Measurements from ENCODE around the gene RAP1A. TPM values are rescaled to one million over a fixed set of nuclear protein-coding genes. Genes with fewer than 3 reads are reported as not detected.

Gene RAP1A
- polyA plus RNA-seq, 1 donor (not counting 4 experiments of a cell fraction or from before 2014, with no cell fraction given), result 70.3 TPM

DNA sequence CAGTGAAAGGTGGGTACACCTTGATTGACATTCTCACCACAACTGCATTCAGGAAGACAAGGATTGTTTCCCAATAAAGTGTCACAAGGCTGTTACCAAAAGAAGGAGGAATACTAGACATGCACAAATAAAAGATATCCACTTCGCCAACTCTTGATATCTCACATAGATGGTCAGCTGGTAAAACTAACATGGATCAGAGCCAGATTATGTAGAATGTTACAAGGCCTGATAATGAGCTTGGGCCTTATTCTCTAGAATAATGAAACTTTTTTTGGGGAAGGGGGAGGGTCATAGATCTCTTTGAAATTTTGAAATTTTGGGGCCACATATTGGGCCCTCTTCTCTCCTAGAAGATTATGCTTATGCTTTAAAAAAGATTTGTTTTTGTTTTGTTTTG is 24.9 kb downstream of the RAP1A start:
- Histone ChIP-seq H3K4me3 (ENCODE audit: control insufficient read depth in 2 of 3, extremely low read depth in 1 of 3, insufficient read depth in 2 of 3, low read depth in 1 of 3, low read length in 3 of 3) (no peak overlapping the region), H3K4me2 (ENCODE audit: control insufficient read depth, extremely low read depth, insufficient read depth, low read depth, low read length) (no peak overlapping the region), H4K20me1 (ENCODE audit: control insufficient read depth, extremely low read depth, insufficient read depth, low read length) (no peaks in the 10 kb centered on the region), H2AFZ (ENCODE audit: control insufficient read depth, low read length) (no peak overlapping the region), H3K9ac (ENCODE audit: control insufficient read depth, extremely low read depth, insufficient read depth, low read length) (no peak overlapping the region), H3K9me3 (ENCODE audit: control insufficient read depth, low read depth, low read length) (no peaks in the 10 kb centered on the region), H3K9me1 (ENCODE audit: control insufficient read depth, extremely low read depth, insufficient read depth, low read length) (no peaks in the 10 kb centered on the region), H3K4me1 (ENCODE audit: control insufficient read depth, extremely low read depth, insufficient read depth, low read length) (no peaks in the 10 kb centered on the region), H3K27me3 (ENCODE audit: control insufficient read depth, extremely low read depth, insufficient read depth, low read length) (no peaks in the 10 kb centered on the region), H3K27ac (ENCODE audit: control insufficient read depth, insufficient read depth, low read length) (no peak overlapping the region), H3K36me3 (ENCODE audit: control insufficient read depth in 2 of 2, extremely low read depth in 1 of 2, insufficient read depth in 2 of 2, low read length in 2 of 2) (peaks cover 6 to 8% of the 10 kb centered on the region in 2 experiments), H3K79me2 (ENCODE audit: control insufficient read depth, insufficient read depth, low read length) (peaks cover 70% of the 10 kb centered on the region)
- DNase-seq (ENCODE audit: low read depth, low spot score), result no peak
- TF ChIP-seq, protein P1, sequence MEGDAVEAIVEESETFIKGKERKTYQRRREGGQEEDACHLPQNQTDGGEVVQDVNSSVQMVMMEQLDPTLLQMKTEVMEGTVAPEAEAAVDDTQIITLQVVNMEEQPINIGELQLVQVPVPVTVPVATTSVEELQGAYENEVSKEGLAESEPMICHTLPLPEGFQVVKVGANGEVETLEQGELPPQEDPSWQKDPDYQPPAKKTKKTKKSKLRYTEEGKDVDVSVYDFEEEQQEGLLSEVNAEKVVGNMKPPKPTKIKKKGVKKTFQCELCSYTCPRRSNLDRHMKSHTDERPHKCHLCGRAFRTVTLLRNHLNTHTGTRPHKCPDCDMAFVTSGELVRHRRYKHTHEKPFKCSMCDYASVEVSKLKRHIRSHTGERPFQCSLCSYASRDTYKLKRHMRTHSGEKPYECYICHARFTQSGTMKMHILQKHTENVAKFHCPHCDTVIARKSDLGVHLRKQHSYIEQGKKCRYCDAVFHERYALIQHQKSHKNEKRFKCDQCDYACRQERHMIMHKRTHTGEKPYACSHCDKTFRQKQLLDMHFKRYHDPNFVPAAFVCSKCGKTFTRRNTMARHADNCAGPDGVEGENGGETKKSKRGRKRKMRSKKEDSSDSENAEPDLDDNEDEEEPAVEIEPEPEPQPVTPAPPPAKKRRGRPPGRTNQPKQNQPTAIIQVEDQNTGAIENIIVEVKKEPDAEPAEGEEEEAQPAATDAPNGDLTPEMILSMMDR (optimal IDR thresholded peaks at IDR 0.05 in 1 of 3, IDR thresholded peaks at IDR 0.05 in 1 of 3, conservative IDR thresholded peaks at IDR 0.05 in 1 of 3; ENCODE audit: extremely low read depth in 1 of 3, insufficient read depth in 2 of 3, low read length in 3 of 3), result no peak
- no peak for TF ChIP-seq EZH2 (IDR thresholded peaks at IDR 0.05; ENCODE audit: low read length)
- dilution Hi-C loops (cut with MboI; ENCODE audit: extremely low pct_ligation_motif_present, low sequenced_read_pairs), result no loop called here
- no peak for FAIRE-seq

DNA sequence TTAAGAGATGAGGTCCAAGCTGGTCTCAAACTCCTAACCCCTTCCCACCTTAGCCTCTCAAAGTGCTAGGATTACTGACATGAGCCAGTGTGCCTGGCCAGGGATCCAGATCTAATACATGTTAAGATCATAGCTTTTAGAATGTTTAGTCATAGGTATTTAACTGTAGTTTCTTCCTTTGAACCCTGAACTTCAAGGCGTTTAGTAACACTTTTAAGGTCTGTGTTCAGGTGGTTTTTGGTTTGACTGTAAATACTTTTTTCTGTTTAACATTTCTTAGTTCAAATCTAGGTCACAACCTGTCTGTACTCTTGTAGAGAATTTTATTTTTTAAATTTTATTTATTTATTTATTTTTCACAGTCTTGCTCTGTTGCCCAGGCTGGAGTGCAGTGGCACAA is 28.1 kb downstream of the RAP1A start:
- no peaks in the 10 kb centered on the region for H3K9me3 ChIP-seq (ENCODE audit: control insufficient read depth, low read depth, low read length)
- no peaks in the 10 kb centered on the region for H3K4me1 ChIP-seq (ENCODE audit: control insufficient read depth, extremely low read depth, insufficient read depth, low read length)
- no peak for FAIRE-seq
- H3K9me1 ChIP-seq (ENCODE audit: control insufficient read depth, extremely low read depth, insufficient read depth, low read length), result no peaks in the 10 kb centered on the region
- no peaks in the 10 kb centered on the region for H3K27me3 ChIP-seq (ENCODE audit: control insufficient read depth, extremely low read depth, insufficient read depth, low read length)
- H3K27ac ChIP-seq (ENCODE audit: control insufficient read depth, insufficient read depth, low read length), result no peak overlapping the region
- no peak for DNase-seq (ENCODE audit: low read depth, low spot score)
- no peak overlapping the region for H2AFZ ChIP-seq (ENCODE audit: control insufficient read depth, low read length)
- no peak overlapping the region for H3K4me2 ChIP-seq (ENCODE audit: control insufficient read depth, extremely low read depth, insufficient read depth, low read depth, low read length)
- no peak overlapping the region for H3K4me3 ChIP-seq (ENCODE audit: control insufficient read depth in 2 of 3, extremely low read depth in 1 of 3, insufficient read depth in 2 of 3, low read depth in 1 of 3, low read length in 3 of 3)
- no peak for TF ChIP-seq EZH2 (IDR thresholded peaks at IDR 0.05; ENCODE audit: low read length)
- TF ChIP-seq, protein P1 (optimal IDR thresholded peaks at IDR 0.05 in 1 of 3, IDR thresholded peaks at IDR 0.05 in 1 of 3, conservative IDR thresholded peaks at IDR 0.05 in 1 of 3; ENCODE audit: extremely low read depth in 1 of 3, insufficient read depth in 2 of 3, low read length in 3 of 3), result no peak
- H3K36me3 ChIP-seq (ENCODE audit: control insufficient read depth in 2 of 2, extremely low read depth in 1 of 2, insufficient read depth in 2 of 2, low read length in 2 of 2), result peaks cover 6 to 8% of the 10 kb centered on the region in 2 experiments
- no peaks in the 10 kb centered on the region for H4K20me1 ChIP-seq (ENCODE audit: control insufficient read depth, extremely low read depth, insufficient read depth, low read length)
- H3K9ac ChIP-seq (ENCODE audit: control insufficient read depth, extremely low read depth, insufficient read depth, low read length), result no peak overlapping the region
- peaks cover 65% of the 10 kb centered on the region for H3K79me2 ChIP-seq (ENCODE audit: control insufficient read depth, insufficient read depth, low read length)
- dilution Hi-C loops (cut with MboI; ENCODE audit: extremely low pct_ligation_motif_present, low sequenced_read_pairs), result no loop called here
